GM19452 (cell line): ENCODE measurements around the gene RTF2.
"Not testable (repeated sequence)": the region's sequence is repeated elsewhere in the genome, so short reads cannot be mapped to it uniquely, and the experiment has no call there.

Experiments used
- ATAC-seq: cut with Tn5 transposase; IDR thresholded peaks from one replicate; pipeline ENCODE4 v1.9.1; 2021; ENCODE audit not compliant: unreplicated experiment

Gene RTF2

DNA sequence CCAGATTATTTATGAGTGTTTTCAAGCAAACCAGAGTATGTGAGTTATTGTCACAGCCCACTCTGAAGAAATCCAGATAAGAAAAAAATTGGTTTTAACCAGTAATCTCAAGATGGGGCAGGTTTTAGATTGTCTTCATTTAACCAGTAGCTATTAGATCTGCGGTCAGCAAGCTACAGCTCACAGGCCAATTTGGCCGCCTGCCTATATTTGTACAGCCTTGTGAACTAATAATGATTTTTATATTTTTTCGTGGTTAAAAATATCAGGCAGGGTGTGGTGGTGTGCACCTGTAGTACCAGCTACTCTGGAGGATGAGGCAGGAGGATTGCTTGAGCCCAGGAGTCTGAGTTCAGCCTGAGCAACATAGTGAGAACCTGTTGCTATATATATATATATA, 69.6 kb downstream of the RTF2 start:
- ATAC-seq, result no peak

DNA sequence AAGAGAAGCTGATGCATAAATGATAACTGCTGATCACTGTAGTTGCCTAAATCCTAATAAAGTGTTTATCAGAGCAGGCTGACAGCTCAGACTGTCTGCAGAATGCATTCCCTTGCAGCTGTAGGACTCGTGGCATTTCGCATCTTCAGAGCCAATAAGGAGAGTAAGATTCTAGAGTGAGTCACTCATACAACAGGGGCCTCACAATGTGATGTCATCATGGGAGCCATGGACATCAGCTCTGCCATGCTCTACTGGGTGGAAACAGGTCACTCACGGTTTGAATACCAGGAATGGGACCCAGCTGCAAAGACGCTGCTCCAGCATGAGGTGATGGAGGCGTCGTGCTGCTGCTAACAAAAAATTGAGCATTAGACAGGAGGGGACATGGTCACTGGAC, 72.0 kb downstream of the RTF2 start:
- no peak for ATAC-seq

DNA sequence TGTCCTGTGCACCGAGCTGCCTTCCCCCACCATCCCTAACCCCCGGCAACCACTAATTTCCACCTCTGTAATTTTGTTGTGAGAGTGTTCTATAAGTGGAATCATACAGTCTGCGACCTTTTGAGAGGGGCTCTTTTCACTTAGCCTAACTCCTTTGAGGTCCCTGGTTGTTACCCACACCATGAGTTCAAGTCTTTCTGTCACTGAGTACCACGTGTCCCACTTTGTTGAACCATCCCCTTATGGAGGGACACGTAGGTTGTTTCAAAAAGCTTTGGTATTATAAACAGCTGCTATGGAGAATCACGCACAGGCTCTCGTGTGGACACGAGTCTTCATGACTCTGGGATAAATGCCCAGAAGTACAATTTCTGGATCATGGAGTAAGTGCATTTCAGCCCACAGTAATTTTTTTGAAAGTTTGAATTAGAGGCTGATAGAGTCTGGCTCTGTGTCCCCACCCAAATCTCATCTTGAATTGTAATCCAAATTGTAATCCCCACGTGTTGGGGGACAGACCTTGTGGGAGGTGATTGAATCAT, 74.1 kb downstream of the RTF2 start:
- ATAC-seq, result no peak

DNA sequence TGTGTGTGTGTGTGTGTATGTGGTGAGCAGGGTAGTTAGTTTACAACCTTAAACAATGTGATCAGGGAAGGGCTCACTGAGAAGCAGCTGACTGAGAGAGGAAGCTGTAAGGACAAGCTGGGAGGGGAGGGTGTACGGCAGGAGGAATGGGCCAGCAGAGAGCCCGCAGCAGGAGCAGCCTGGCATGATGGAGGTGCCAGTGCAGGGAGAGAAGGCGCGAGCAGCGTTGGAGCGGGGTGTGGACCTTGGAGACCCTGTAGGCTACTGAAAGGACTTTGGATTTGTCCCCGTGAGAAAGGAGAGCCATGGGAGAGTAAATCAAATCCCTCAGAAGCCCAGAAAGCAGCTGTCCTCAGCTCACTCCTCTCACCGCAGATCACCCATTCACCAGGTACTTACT, 83.1 kb downstream of the RTF2 start:
- no peak for ATAC-seq

DNA sequence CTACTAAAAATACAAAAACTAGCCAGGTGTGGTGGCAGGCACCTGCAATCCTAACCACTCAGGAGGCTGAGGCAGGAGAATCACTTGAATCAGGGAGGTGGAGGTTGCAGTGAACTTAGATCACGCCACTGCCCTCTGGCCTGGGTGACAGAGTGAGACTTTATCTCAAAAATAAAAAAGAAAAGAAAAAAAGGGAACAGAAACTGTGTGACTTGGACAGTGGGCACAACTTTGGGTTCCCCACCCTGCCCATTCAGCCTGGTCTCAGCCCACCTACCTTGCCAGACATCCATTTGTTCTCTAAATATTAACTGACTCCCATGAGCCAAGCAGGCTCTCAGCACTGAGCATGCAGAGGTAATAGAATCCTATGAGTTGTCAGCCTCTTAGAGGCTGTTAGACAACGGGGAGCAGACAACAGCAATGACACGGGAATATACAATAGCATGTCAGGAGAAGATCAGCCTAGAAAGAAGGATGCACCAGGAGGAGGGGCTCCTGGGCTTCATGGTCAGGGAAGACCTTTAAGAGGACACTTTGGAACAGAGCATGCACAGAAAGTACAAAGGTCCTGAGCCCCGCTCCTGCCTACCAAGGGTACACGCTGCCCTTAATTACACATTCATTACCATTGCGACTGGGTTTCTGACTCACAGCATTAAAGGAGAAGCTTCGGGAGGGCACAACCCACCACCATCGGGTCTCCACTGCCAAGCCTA, 84.6 kb downstream of the RTF2 start:
- no peak for ATAC-seq

DNA sequence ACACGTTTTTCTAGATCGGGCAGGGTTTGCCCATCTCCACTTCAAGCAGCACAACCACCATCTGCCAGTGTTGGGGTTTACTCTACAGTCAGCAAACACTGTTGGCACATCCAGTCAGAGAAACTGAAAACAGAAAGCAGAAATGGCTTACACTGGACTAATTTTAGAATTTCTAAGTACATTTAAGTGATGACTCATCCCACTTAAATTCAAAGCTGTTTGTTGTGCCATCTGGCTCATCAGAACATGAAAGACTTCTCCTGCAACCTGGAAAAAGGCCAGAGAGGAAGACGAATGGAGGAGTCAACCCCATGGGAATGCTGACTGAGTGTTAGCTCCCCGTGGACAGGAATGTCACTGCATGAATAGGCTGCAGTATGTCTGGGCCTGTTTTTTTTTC, 86.4 kb downstream of the RTF2 start:
- peak; percentile 80 for ATAC-seq

DNA sequence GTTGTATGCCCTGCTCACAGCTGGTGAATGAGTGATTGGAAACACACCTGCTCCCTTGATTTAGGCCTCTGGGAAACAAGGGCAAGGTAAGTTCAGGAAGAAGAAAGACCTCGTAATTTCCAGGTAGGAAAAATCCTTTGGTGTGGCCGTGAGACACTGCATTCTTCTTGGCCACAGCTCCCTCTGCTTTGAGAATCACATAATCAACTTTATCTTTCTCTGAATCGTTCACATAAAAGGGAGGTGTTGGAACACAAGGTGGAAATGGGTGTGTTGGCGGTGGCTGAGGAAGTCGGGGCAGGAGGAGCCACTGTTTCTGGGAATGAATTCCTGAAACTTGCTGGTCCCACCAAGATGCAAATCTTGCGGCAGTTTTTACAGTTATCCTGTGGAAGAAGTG, 90.5 kb downstream of the RTF2 start:
- no peak for ATAC-seq

DNA sequence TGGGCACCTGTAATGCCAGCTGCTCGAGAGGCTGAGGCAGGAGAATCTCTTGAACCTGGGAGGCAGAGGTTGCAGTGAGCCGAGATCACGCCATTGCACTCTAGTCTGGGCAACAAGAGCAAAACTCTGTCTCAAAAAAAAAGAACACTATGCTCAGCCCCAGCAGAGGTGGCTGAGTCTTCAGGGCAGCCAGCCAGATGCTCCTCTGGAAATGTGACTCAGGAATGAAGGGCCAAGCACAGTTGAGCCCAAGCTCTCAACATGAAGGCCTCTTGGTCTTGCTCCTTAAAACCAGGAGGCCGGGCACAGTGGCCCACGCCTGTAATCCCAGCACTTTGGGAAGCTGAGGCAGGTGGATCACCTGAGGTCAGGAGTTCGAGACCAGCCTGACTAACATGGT, 96.1 kb downstream of the RTF2 start:
- ATAC-seq, result not testable (repeated sequence)

DNA sequence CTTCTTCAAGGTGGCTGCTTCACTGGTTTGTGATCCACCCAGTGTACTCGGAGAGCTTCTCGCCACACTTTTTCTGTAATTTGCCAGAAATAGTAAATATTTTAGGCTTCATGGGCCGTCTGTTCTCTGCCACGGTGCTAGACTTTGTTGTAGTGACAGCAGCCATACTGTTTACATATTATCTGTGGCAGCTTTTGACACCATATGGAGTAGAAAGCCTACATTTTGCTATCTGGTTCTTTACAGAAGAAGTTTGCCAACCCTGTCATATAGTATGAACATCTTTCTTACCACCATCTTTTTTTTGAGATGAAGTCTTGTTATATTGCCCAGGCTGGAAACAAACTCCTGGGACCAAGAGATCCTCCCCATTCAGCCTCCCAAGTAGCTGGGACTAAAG, 97.1 kb downstream of the RTF2 start:
- no peak for ATAC-seq

DNA sequence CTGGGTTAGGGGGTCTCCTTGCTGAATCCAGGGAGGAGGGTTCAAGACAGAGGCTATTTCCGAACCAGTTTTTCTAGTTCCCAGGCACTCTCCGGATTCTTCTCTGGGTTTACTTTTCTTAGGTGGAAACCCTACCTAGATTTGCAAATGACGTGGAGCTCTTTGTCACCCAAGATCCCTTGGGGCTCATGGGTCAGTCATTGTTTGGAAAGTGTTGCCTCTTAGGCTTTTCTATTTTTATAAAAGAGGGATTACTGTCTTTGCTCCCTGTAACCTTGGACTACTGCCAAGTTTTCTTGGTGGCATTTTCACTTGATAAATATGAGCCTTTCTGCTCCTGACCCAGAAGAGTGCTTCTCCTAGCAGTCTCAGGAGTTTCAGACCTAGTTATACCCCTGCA, 98.2 kb downstream of the RTF2 start:
- ATAC-seq, result no peak
